DMS53 (cell line): ENCODE results near the gene GLUL.
"Not testable (repeated sequence)": the region's sequence is repeated elsewhere in the genome, so short reads cannot be mapped to it uniquely, and the experiment has no call there.

Experiments used
- DNase-seq: peaks from one replicate; lab custom pipeline; 2025; lab: John Stamatoyannopoulos, UW

Gene GLUL

GRCh38 chr1:182394055-182394775, 2.6 kb upstream of the GLUL start:
- no peak for DNase-seq

- DNase-seq: peak; percentile 72
These were observed 749 bp upstream of the GLUL start for GRCh38 chr1:182392050-182393028.

DNA sequence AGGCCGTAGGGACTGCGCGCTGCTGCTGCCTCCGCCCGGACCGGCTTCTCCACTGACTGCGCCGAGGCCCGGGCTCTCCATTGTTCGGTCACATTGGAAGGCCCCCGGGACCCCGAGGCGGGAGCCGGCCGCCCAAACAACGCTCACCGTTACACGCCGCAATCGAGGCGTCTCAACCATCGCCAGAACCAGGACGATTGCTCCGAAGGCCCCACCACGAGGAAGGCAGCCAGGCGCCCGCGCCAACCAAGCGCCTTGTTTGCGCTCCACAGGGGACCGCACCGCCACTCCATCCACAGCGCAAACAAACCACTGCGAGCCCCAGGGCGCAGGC, 595 bp downstream of the GLUL start:
- no peak for DNase-seq

DNA sequence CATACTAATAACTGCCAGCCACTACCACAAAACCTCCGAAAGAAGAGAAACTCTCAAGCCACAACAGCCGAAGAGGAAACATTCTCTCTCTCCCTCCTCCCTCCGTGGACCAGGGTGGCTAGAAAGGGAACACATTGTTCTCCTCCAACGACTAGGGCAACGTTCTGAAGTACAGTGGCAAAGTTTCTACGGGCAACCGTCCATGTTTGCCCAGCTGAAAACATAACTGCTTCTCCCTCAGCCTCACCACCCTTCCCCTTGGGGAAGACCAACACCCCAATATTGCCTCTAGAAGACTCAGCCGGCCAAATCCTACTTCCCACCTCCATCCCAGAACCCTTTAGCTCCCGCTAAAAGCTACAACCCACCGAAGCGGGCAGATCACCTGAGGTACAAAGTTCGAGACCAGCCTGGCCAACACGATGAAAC, 2.0 kb downstream of the GLUL start:
- no peak for DNase-seq

DNA sequence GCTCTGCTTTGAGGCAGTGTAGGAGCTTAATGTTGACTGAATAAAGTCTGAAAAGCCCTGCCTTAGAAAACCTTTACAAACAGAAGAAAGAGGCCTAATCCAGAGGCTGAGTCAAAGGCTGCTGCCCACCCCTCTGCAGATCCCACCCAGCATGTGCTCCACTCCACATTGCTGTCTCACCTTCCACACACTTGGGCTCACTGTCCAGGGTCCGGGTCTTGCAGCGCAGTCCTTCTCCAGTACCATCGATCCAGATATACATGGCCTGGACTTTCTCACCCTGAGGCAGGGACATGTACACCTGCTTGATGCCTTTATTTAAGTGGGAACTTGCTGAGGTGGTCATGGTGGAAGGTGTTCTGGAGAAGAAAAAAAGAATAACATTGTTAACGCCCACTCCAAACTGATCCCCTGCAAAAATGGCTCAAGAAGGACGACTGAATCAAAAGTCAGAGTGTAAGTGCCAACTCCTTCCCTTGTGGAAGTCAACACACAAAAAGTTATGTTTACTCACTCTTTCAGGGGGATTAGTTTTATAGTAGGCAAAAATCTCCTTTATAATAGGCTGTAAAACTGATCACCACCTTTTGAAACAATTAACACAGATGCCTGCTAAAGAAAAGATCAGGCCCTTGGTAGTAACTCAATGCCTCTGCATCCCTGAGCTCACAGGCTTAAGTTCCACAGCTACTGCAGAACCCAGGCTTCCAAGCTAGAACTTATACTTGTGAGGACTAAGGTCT, 3.0 kb downstream of the GLUL start:
- no peak for DNase-seq

- no peak for DNase-seq
These were observed 4.0 kb downstream of the GLUL start for GRCh38 chr1:182387566-182387965.

DNA sequence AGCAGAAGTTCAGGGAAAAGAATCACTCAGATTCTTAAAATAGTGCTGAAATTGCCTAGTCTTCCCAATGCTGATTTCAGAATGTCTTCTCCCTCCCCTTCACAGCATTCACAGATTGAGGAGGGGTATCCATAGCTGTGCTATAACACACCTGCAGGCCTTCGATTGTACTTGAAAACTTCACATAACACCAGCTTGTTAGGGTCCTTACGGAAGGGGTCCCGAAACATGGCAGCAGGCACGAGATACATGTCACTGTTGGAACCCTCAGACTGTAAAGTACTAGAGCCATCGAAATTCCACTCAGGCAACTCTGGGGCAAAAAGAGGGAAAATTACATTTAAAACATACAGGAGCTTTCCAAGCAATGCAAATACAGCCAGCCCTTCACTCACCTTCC, 4.6 kb downstream of the GLUL start:
- DNase-seq: no peak

- DNase-seq: no peak
These were observed 5.4 kb downstream of the GLUL start for GRCh38 chr1:182385885-182386853.

GRCh38 chr1:182384387-182384960, 7.1 kb downstream of the GLUL start:
- no peak for DNase-seq

- no peak for DNase-seq
These were observed 7.7 kb downstream of the GLUL start for GRCh38 chr1:182383934-182384333.

DNA sequence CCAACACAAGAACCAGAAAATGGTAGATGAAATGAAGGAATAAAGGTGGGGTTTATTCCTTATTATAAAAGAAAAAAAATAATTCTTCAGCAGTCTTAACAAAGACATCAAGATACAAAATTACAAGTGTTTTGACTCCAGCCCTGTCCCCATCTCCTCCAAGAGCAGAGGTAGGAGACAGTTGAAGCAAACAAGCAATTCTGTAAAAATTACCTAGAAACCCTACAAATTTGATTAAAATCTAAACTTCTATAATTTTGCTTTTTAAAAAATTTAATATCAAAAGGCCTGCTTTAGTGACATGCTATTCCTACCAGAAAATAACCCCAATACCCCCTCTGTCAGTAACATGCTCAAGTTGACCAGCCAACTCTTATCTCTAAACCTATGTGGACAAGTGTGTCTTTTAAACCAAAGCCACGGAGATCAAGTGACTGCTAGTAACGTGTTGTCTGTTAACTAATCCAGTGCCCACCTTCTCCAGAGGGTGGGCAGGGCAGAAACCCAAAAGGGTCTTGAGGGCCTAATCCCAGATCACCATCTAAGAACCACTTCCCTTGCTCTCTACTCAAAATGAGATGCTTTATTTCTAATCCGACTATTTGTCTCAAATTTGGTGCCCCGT, 8.4 kb downstream of the GLUL start:
- DNase-seq: no peak

GRCh38 chr1:182381962-182382819, 9.4 kb downstream of the GLUL start:
- no peak for DNase-seq

DNA sequence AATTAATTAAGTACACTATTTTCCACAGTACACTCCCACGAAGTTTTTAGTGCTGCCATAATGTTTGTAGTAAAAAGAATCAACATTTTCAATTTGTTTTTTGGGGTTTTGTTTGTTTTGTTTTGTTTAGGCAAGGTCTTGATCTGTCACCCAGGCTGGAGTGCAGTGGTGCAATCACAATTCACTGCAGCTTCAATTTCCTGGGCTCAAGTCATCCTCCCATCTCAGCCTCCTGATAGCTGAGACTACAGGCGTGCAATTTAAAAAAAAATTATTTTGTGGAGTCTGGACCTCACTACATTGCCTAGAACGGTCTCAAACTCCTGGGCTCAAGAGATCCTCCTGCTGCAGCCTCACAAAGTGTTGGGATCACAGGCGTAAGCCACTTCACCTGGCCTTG, 11.4 kb downstream of the GLUL start:
- no peak for DNase-seq

GRCh38 chr1:182379781-182380180, 11.8 kb downstream of the GLUL start:
- DNase-seq: not testable (repeated sequence)

DNA sequence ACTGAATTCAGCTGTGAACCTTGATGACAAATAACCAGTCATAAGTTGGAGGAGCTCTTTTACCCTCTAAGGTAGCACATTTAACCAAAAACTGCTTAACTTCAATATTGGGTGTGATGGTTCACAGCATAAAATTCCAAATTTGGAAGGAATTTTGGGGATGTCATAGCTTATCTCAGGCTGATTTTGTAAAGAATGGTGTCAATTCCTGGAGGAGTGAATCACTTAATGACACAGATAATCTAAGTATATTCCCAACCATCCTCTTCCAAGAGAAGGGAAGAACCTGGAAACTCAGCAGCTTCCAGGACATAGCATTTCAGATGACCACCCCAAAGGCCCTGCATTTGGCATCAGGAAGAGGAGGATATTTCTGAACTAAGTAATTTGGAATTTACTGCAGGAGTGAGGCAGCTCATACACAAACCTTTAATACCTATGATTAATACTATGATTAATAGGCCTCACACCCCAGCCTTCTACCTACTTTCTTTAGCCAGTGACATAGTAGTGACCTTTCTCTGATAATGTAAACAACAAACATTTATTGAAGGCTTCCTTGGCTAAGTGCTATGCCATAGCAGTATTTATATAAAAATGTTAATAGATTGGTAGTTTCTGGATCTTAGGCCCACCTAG, 14.5 kb downstream of the GLUL start:
- DNase-seq: no peak

GRCh38 chr1:182374101-182374834, 17.3 kb downstream of the GLUL start:
- DNase-seq: no peak

- DNase-seq: no peak
These were observed 21.1 kb downstream of the GLUL start for GRCh38 chr1:182370532-182370931.

- DNase-seq: no peak
These were observed 22.7 kb downstream of the GLUL start for GRCh38 chr1:182368903-182369302.
